Vagina (tissue), 2 donors: ENCODE data around the gene CPHXL. TPM values are rescaled to one million over a fixed set of nuclear protein-coding genes. Genes with fewer than 3 reads are reported as not detected.

ENCODE experiments used
- DNase-seq, 2 donors: peaks; one replicate each; pipeline ENCODE4 v3.0.0-alpha.2; 2017; ENCODE audit errors: extremely low spot score in 2 of 2
- H3K27ac ChIP-seq: fragments of 200-600 bp; sonication (generic); one replicate; pipeline ENCODE4 v1.5.1; 2019
- H3K27me3 ChIP-seq: fragments of 200-600 bp; sonication (generic); one replicate; pipeline ENCODE4 v1.5.1; 2019
- H3K36me3 ChIP-seq, 2 donors: fragments of 200-600 bp; sonication (generic); one replicate each; pipeline ENCODE4 v1.5.1; 2017 to 2019
- H3K4me1 ChIP-seq: fragments of 200-600 bp; sonication (generic); one replicate; pipeline ENCODE4 v1.5.1; 2019
- H3K4me3 ChIP-seq, 2 donors: fragments of 200-600 bp; sonication (generic); 1 replicate in 1 of 2; 2 replicates in 1 of 2; pipeline ENCODE4 v1.5.1; 2016 to 2019
- H3K9me3 ChIP-seq: fragments of 200-600 bp; sonication (generic); one replicate; pipeline ENCODE4 v1.5.1; 2019
- CTCF ChIP-seq, 3 experiments: fragments of 450-650 bp in 2 of 3; fragments of 200-600 bp in 1 of 3; sonication (generic) in 1 of 3; IDR thresholded peaks; one replicate each; pipeline ENCODE4 v1.5.1; 2017 to 2019; ENCODE audit warnings: antibody characterized with exemption in 3 of 3, mild to moderate bottlenecking in 2 of 3, moderate library complexity in 2 of 3
- POLR2A ChIP-seq, 2 donors: fragments of 450-650 bp; IDR thresholded peaks; one replicate each; pipeline ENCODE4 v1.6.1; 2017; ENCODE audit warnings: antibody characterized with exemption in 2 of 2, mild to moderate bottlenecking in 2 of 2, moderate library complexity in 2 of 2
- POLR2AphosphoS5 ChIP-seq, 2 donors: sonication (generic); formaldehyde crosslinking; IDR thresholded peaks; one replicate each; pipeline ENCODE4 v1.9.0; 2017; ENCODE audit warnings: antibody characterized with exemption in 2 of 2, mild to moderate bottlenecking in 2 of 2, low read depth in 1 of 2; ENCODE audit not compliant: insufficient read depth in 1 of 2
- intact Hi-C: fragments of 100-400 bp; cut with DNase I; formaldehyde crosslinking; loops from one replicate; pipeline ENCODE4 v1.15.1; 2023
- total RNA-seq: library from RNA; depleted of rRNA; stranded (reverse); fragments of >200 nt; gene quantifications from one replicate; pipeline ENCODE4 v1.2.3, GENCODE V29; 2016

Gene CPHXL
- total RNA-seq, 1 donor from 2014 or later = not detected

GRCh38 chr16:75750528-75750927 is 24.2 kb upstream of the CPHXL start:
- DNase-seq = no peak
- TF ChIP-seq CTCF (IDR thresholded peaks at IDR 0.05) (no peak), POLR2AphosphoS5 (IDR thresholded peaks at IDR 0.05; ENCODE audit: insufficient read depth in 1 of 2, low read depth in 1 of 2) (no peak), POLR2A (IDR thresholded peaks at IDR 0.05) (no peak)
- Histone ChIP-seq H3K4me1 (peaks cover 12% of the 10 kb centered on the region), H3K4me3 (no peak overlapping the region), H3K36me3 (no peaks in the 10 kb centered on the region), H3K27me3 (no peaks in the 10 kb centered on the region), H3K9me3 (no peaks in the 10 kb centered on the region), H3K27ac (no peak overlapping the region)
- intact Hi-C loops = no loop called here

GRCh38 chr16:75746359-75746758 is 20.1 kb upstream of the CPHXL start:
- intact Hi-C loops = no loop called here
- Histone ChIP-seq H3K27me3 (no peaks in the 10 kb centered on the region), H3K9me3 (no peaks in the 10 kb centered on the region), H3K4me1 (no peaks in the 10 kb centered on the region), H3K4me3 (no peak overlapping the region), H3K27ac (no peak overlapping the region), H3K36me3 (no peaks in the 10 kb centered on the region)
- DNase-seq = no peak
- no peak for TF ChIP-seq POLR2A (IDR thresholded peaks at IDR 0.05)
- no peak for TF ChIP-seq POLR2AphosphoS5 (IDR thresholded peaks at IDR 0.05; ENCODE audit: insufficient read depth in 1 of 2, low read depth in 1 of 2)
- no peak for TF ChIP-seq CTCF (IDR thresholded peaks at IDR 0.05)

GRCh38 chr16:75745823-75746222 is 19.5 kb upstream of the CPHXL start:
- TF ChIP-seq CTCF (IDR thresholded peaks at IDR 0.05) (no peak), POLR2AphosphoS5 (IDR thresholded peaks at IDR 0.05; ENCODE audit: insufficient read depth in 1 of 2, low read depth in 1 of 2) (no peak), POLR2A (IDR thresholded peaks at IDR 0.05) (no peak)
- intact Hi-C loops = no loop called here
- Histone ChIP-seq H3K36me3 (no peaks in the 10 kb centered on the region), H3K27me3 (no peaks in the 10 kb centered on the region), H3K4me1 (no peaks in the 10 kb centered on the region), H3K9me3 (no peaks in the 10 kb centered on the region), H3K27ac (no peak overlapping the region), H3K4me3 (no peak overlapping the region)
- DNase-seq = no peak

- DNase-seq = no peak
- no peaks in the 10 kb centered on the region for H3K27me3 ChIP-seq
- H3K9me3 ChIP-seq = no peaks in the 10 kb centered on the region
- no peak for TF ChIP-seq POLR2A (IDR thresholded peaks at IDR 0.05)
- TF ChIP-seq POLR2AphosphoS5 (IDR thresholded peaks at IDR 0.05; ENCODE audit: insufficient read depth in 1 of 2, low read depth in 1 of 2) = no peak
- no peak for TF ChIP-seq CTCF (IDR thresholded peaks at IDR 0.05)
- no peak overlapping the region for H3K4me3 ChIP-seq
- H3K4me1 ChIP-seq = no peaks in the 10 kb centered on the region
- intact Hi-C loops = no loop called here
- no peaks in the 10 kb centered on the region for H3K36me3 ChIP-seq
- no peak overlapping the region for H3K27ac ChIP-seq
These were observed 19.0 kb upstream of the CPHXL start for GRCh38 chr16:75745242-75745641.

- no peak overlapping the region for H3K27ac ChIP-seq
- DNase-seq = no peak
- TF ChIP-seq CTCF (IDR thresholded peaks at IDR 0.05) (no peak), POLR2A (IDR thresholded peaks at IDR 0.05) (no peak), POLR2AphosphoS5 (IDR thresholded peaks at IDR 0.05; ENCODE audit: insufficient read depth in 1 of 2, low read depth in 1 of 2) (no peak)
- no peaks in the 10 kb centered on the region for H3K27me3 ChIP-seq
- H3K9me3 ChIP-seq = no peaks in the 10 kb centered on the region
- no peak overlapping the region for H3K4me3 ChIP-seq
- no peaks in the 10 kb centered on the region for H3K4me1 ChIP-seq
- intact Hi-C loops = no loop called here
- H3K36me3 ChIP-seq = no peaks in the 10 kb centered on the region
These were observed 16.2 kb upstream of the CPHXL start for GRCh38 chr16:75742424-75743047.
